GM12878 (cell line): ENCODE data around the gene SLC35F6. TPM values are rescaled to one million over a fixed set of nuclear protein-coding genes. Genes with fewer than 3 reads are reported as not detected.

Experiments used
- ATAC-seq: fragments of 200-7000 bp; cut with Tn5 transposase; 3 replicates; pipeline ENCODE4 v1.9.1; 2020; ENCODE audit warnings: mild to moderate bottlenecking, moderate library complexity
- BruUV-seq: library from RNA; stranded (reverse); fragments of 400-500 nt; replicated peaks from 2 replicates; lab custom pipeline; 2021; lab: Mats Ljungman, UMichigan
- CTCF ChIA-PET: fragments of 300-600 bp; sonication (Branson Sonifier 250); formaldehyde crosslinking; extraction: SDS; loops from one replicate; lab custom pipeline; 2021; ENCODE audit warnings: inconsistent platforms; lab: Yijun Ruan, JAX
- POLR2A ChIA-PET: fragments of 350-600 bp; formaldehyde crosslinking; extraction: SDS; loops from one replicate; lab custom pipeline; 2021; ENCODE audit warnings: inconsistent platforms; lab: Charles Lee
- RAD21 ChIA-PET: fragments of 300-600 bp; sonication (Branson Sonifier 250); formaldehyde crosslinking; loops from one replicate; lab custom pipeline; 2023; ENCODE audit warnings: antibody characterized with exemption; ENCODE audit not compliant: unreplicated experiment; lab: Charles Lee
- SMC1A ChIA-PET: fragments of 300-600 bp; sonication (Branson Sonifier 250); formaldehyde crosslinking; loops from one replicate; lab custom pipeline; 2023; ENCODE audit not compliant: unreplicated experiment, uncharacterized antibody; lab: Charles Lee
- DNase-seq: peaks from one replicate; pipeline ENCODE4 v3.0.0-alpha.2; 2011; ENCODE audit warnings: low read depth, low spot score
- FAIRE-seq: peaks from 3 replicates; lab custom pipeline; 2011; peaks lifted over from hg19 to GRCh38; lab: Jason Lieb, UNC
- H2AFZ ChIP-seq: 2 replicates; pipeline ENCODE4 v1.6.0; 2011; ENCODE audit warnings: low read depth, low read length, control low read depth; ENCODE audit not compliant: control insufficient read depth
- H3K27ac ChIP-seq: 2 replicates; pipeline ENCODE4 v1.5.1; 2011; ENCODE audit warnings: control low read depth; ENCODE audit not compliant: control insufficient read depth, insufficient read depth
- H3K27me3 ChIP-seq, 2 experiments: replicated peaks in 1 of 2; 2 replicates each; pipeline versions ENCODE4 v1.6.0 to v1.6.1; 2011; ENCODE audit warnings: low read length in 1 of 2; ENCODE audit not compliant: control insufficient read depth in 2 of 2, insufficient read depth in 2 of 2
- H3K36me3 ChIP-seq, 2 experiments: 2 replicates each; pipeline ENCODE4 v1.5.1; 2011; ENCODE audit warnings: low read length in 1 of 2; ENCODE audit not compliant: control insufficient read depth in 2 of 2, insufficient read depth in 2 of 2
- H3K4me1 ChIP-seq: 2 replicates; pipeline ENCODE4 v1.6.1; 2011; ENCODE audit warnings: mild to moderate bottlenecking, low read length, moderate library complexity, mixed read lengths; ENCODE audit not compliant: control insufficient read depth, insufficient read depth
- H3K4me2 ChIP-seq: 2 replicates; pipeline ENCODE4 v1.6.0; 2011; ENCODE audit warnings: control low read depth; ENCODE audit not compliant: control insufficient read depth, insufficient read depth
- H3K4me3 ChIP-seq: fragments of 200-600 bp; sonication (generic); 2 replicates; pipeline ENCODE4 v1.5.1; 2016
- H3K79me2 ChIP-seq: 2 replicates; pipeline ENCODE4 v1.6.0; 2011; ENCODE audit warnings: low read length; ENCODE audit not compliant: control insufficient read depth, insufficient read depth
- H3K9ac ChIP-seq: 2 replicates; pipeline ENCODE4 v1.8.0; 2011; ENCODE audit warnings: low read length, control low read depth, mixed read lengths; ENCODE audit not compliant: control insufficient read depth, insufficient read depth
- H3K9me3 ChIP-seq: replicated peaks from 3 replicates; pipeline ENCODE4 v1.5.1; 2011; ENCODE audit warnings: mild to moderate bottlenecking, low read length; ENCODE audit not compliant: control insufficient read depth, insufficient read depth
- H4K20me1 ChIP-seq: 2 replicates; pipeline ENCODE4 v1.6.0; 2011; ENCODE audit not compliant: control insufficient read depth, insufficient read depth
- ETV6 ChIP-seq, 2 experiments: fragments of 450-650 bp in 1 of 2; IDR thresholded peaks in 1 of 2; conservative IDR thresholded peaks in 1 of 2; 2 replicates each; pipeline ENCODE4 v1.6.1; 2014; ENCODE audit warnings: antibody characterized with exemption in 1 of 2, borderline replicate concordance in 1 of 2, low read depth in 1 of 2, mild to moderate bottlenecking in 1 of 2, moderate library complexity in 1 of 2
- EZH2 ChIP-seq: IDR thresholded peaks from 2 replicates; pipeline ENCODE4 v1.6.1; 2012; ENCODE audit warnings: low read depth, mild to moderate bottlenecking, control low read depth, inconsistent platforms, low read length, borderline replicate concordance; ENCODE audit not compliant: control insufficient read depth
- HDAC6 ChIP-seq: fragments of 200-600 bp; sonication (generic); IDR thresholded peaks from one replicate; pipeline ENCODE4 v1.8.0; 2017; ENCODE audit warnings: antibody characterized with exemption; ENCODE audit not compliant: unreplicated experiment
- MYB ChIP-seq: fragments of 150-350 bp; IDR thresholded peaks from 2 replicates; pipeline ENCODE4 v1.6.1; 2014; ENCODE audit warnings: mild to moderate bottlenecking, low read depth, low read length, borderline replicate concordance
- POLR2AphosphoS5 ChIP-seq: IDR thresholded peaks from 2 replicates; pipeline ENCODE4 v1.6.1; 2011; ENCODE audit warnings: mild to moderate bottlenecking, low read length, inconsistent platforms
- RUNX3 ChIP-seq: IDR thresholded peaks from 2 replicates; pipeline ENCODE4 v1.6.1; 2012; ENCODE audit warnings: low read length, inconsistent platforms
- ZNF207 ChIP-seq: fragments of 450-650 bp; IDR thresholded peaks from 2 replicates; pipeline ENCODE4 v1.6.1; 2014; ENCODE audit warnings: antibody characterized with exemption, mild to moderate bottlenecking, borderline replicate concordance
- ZSCAN29 ChIP-seq: fragments of 450-650 bp; IDR thresholded peaks from 2 replicates; pipeline ENCODE4 v1.6.1; 2017; ENCODE audit warnings: mild to moderate bottlenecking, moderate library complexity
- WGBS: methylation state at CpG from one replicate; pipeline ENCODE4 v1.1.6; 2016; ENCODE audit warnings: low lambda C conversion rate; ENCODE audit not compliant: insufficient replicate concordance, insufficient coverage; ENCODE audit errors: missing lambda C conversion rate; 5-methylcytosine and 5-hydroxymethylcytosine counted together
- in situ Hi-C: fragments of 300-500 bp; cut with MboI; formaldehyde crosslinking; loops from 9 replicates; pipeline ENCODE4 v1.14.3; 2018; ENCODE audit warnings: mixed read lengths
- intact Hi-C: fragments of 100-400 bp; cut with micrococcal nuclease; formaldehyde crosslinking; loops from one replicate; pipeline ENCODE4 v1.14.2; 2022; ENCODE audit not compliant: unreplicated experiment
- polyA plus RNA-seq, 11 experiments: library from polyadenylated mRNA; depleted of rRNA in 4 of 11; unstranded in 6 of 11; stranded (reverse) in 5 of 11; fragments of >200 nt; fragmentation: Nextera tagmentation in 4 of 11; fragmentation: Illumina TruSeq in 1 of 11; extraction: Ambion mirVana in 4 of 11; extraction: Trizol in 1 of 11; gene quantifications; 1 replicate in 1 of 11; 2 replicates in 10 of 11; pipeline versions ENCODE4 v1.2.1 to v1.2.3, GENCODE V29; 2011 to 2016; ENCODE audit warnings: inconsistent platforms in 2 of 11, missing spikeins in 2 of 11, low read depth in 1 of 11
- total RNA-seq, 4 experiments: library from RNA; depleted of rRNA in 3 of 4; stranded (reverse); fragments of >200 nt in 3 of 4; fragmentation: Illumina TruSeq in 1 of 4; extraction: Trizol in 1 of 4; gene quantifications; 2 replicates each; pipeline versions ENCODE4 v1.2.1 to v1.2.3, GENCODE V29; 2013 to 2021
- TF ChIP-seq, protein P1 (sequence below): fragments of 450-650 bp; IDR thresholded peaks from 2 replicates; pipeline ENCODE4 v1.6.1; 2017; ENCODE audit warnings: mild to moderate bottlenecking, moderate library complexity
- TF ChIP-seq, protein P2 (sequence below): fragments of 450-650 bp; formaldehyde crosslinking; IDR thresholded peaks from 2 replicates; pipeline ENCODE4 v1.4.0; 2020; ENCODE audit warnings: mild to moderate bottlenecking, moderate library complexity

The SLC35F6 gene
- total and polyA plus RNA-seq, 10 of the 15 experiments (the other 5 are each of a cell fraction or from before 2014, with no cell fraction given), result 4.0 to 10.5 (median 8.0) TPM

- TF ChIP-seq, protein P1, sequence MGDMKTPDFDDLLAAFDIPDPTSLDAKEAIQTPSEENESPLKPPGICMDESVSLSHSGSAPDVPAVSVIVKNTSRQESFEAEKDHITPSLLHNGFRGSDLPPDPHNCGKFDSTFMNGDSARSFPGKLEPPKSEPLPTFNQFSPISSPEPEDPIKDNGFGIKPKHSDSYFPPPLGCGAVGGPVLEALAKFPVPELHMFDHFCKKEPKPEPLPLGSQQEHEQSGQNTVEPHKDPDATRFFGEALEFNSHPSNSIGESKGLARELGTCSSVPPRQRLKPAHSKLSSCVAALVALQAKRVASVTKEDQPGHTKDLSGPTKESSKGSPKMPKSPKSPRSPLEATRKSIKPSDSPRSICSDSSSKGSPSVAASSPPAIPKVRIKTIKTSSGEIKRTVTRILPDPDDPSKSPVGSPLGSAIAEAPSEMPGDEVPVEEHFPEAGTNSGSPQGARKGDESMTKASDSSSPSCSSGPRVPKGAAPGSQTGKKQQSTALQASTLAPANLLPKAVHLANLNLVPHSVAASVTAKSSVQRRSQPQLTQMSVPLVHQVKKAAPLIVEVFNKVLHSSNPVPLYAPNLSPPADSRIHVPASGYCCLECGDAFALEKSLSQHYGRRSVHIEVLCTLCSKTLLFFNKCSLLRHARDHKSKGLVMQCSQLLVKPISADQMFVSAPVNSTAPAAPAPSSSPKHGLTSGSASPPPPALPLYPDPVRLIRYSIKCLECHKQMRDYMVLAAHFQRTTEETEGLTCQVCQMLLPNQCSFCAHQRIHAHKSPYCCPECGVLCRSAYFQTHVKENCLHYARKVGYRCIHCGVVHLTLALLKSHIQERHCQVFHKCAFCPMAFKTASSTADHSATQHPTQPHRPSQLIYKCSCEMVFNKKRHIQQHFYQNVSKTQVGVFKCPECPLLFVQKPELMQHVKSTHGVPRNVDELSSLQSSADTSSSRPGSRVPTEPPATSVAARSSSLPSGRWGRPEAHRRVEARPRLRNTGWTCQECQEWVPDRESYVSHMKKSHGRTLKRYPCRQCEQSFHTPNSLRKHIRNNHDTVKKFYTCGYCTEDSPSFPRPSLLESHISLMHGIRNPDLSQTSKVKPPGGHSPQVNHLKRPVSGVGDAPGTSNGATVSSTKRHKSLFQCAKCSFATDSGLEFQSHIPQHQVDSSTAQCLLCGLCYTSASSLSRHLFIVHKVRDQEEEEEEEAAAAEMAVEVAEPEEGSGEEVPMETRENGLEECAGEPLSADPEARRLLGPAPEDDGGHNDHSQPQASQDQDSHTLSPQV, result no peak
- TF ChIP-seq ETV6 (conservative IDR thresholded peaks at IDR 0.05 in 1 of 2, IDR thresholded peaks at IDR 0.05 in 1 of 2; ENCODE audit: borderline replicate concordance in 1 of 2, low read depth in 1 of 2) (no peak), EZH2 (no peak), ZNF207 (no peak), ZSCAN29 (no peak)
These were observed at the start of gene SLC35F6 (continued) for GRCh38 chr2:26764078-26764887.

DNA sequence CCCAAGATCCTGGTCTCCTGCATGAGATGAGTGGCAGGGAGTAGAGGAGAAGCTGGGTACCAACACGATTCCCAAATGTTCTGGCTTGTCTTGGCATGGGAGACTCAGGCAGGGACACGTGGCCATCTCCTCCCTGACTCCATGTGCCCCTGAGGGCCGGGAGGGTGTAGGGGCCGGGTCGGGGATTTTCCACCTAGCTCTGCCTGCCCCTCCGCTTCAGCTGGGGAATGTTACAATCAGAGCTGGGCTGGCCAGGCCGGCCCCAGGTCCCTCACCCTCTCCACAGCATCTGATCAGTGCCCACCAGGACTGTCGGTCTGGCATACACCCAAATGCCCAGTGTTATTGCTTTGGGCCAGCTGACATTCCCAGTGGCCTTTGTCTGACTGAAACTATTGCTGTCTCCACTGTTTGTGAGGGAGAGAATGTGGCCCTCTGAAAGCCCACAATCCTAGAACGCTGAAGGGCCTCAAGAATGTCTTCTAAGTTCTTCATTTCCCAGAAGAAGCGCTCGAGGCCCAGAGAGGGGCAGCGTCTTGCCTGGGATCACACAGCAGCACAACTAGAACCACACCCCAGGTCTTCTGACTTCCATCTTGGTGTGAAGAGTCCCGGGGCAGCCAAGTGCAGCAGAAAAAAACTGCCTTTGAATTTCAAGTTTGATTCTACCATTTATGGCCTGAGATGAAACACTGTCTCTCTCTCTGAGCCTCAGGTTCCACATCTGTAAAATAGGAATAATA, 48.4 kb upstream of the SLC35F6 start:
- RAD21 ChIA-PET, result no interaction called here
- in situ Hi-C loops, result no loop called here
- H3K27me3 ChIP-seq, result no peaks in the 10 kb centered on the region
- no peaks in the 10 kb centered on the region for H3K9me3 ChIP-seq
- BruUV-seq, result no TSS peak
- TF ChIP-seq HDAC6 (no peak), MYB (no peak), RUNX3 (no peak), POLR2AphosphoS5 (no peak)
- TF ChIP-seq, protein P2, sequence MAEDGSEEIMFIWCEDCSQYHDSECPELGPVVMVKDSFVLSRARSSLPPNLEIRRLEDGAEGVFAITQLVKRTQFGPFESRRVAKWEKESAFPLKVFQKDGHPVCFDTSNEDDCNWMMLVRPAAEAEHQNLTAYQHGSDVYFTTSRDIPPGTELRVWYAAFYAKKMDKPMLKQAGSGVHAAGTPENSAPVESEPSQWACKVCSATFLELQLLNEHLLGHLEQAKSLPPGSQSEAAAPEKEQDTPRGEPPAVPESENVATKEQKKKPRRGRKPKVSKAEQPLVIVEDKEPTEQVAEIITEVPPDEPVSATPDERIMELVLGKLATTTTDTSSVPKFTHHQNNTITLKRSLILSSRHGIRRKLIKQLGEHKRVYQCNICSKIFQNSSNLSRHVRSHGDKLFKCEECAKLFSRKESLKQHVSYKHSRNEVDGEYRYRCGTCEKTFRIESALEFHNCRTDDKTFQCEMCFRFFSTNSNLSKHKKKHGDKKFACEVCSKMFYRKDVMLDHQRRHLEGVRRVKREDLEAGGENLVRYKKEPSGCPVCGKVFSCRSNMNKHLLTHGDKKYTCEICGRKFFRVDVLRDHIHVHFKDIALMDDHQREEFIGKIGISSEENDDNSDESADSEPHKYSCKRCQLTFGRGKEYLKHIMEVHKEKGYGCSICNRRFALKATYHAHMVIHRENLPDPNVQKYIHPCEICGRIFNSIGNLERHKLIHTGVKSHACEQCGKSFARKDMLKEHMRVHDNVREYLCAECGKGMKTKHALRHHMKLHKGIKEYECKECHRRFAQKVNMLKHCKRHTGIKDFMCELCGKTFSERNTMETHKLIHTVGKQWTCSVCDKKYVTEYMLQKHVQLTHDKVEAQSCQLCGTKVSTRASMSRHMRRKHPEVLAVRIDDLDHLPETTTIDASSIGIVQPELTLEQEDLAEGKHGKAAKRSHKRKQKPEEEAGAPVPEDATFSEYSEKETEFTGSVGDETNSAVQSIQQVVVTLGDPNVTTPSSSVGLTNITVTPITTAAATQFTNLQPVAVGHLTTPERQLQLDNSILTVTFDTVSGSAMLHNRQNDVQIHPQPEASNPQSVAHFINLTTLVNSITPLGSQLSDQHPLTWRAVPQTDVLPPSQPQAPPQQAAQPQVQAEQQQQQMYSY (CRISPR knock-in tag), result no peak
- H3K4me3 ChIP-seq, result no peak overlapping the region
- no peaks in the 10 kb centered on the region for H4K20me1 ChIP-seq
- H3K79me2 ChIP-seq, result no peaks in the 10 kb centered on the region
- H2AFZ ChIP-seq, result no peak overlapping the region
- no peaks in the 10 kb centered on the region for H3K36me3 ChIP-seq
- H3K4me2 ChIP-seq, result no peak overlapping the region
- DNase-seq, result no peak
- no peak for ATAC-seq
- no peak overlapping the region for H3K27ac ChIP-seq
- POLR2A ChIA-PET, result no interaction called here
- CTCF ChIA-PET, result no interaction called here
- intact Hi-C loops, result no loop called here
- no peak overlapping the region for H3K9ac ChIP-seq
- SMC1A ChIA-PET, result no interaction called here
- no peak for FAIRE-seq
- WGBS, result 16% methylated on average over 9 of the region's 13 CpGs
- no peaks in the 10 kb centered on the region for H3K4me1 ChIP-seq
